Central memory CD8-positive, alpha-beta T cell (primary cell): ENCODE measurements around the gene DNAJB4.

Source experiments
- ATAC-seq: fragments of 150-1000 bp; cut with Tn5 transposase; replicated peaks from 2 replicates; pipeline ENCODE4 v1.10.0; 2022; ENCODE audit warnings: mild to moderate bottlenecking, moderate FRiP score, moderate number of reproducible peaks; ENCODE audit not compliant: poor library complexity, severe bottlenecking; ENCODE audit errors: extremely low read depth
- DNase-seq, 2 donors: peaks; one replicate each; pipeline ENCODE4 v3.0.0; 2021; ENCODE audit warnings: low spot score in 2 of 2
- H3K27ac Mint-ChIP-seq: one replicate; pipeline ENCODE4 v1.8.0; 2022; ENCODE audit warnings: low read depth, mild to moderate bottlenecking, moderate library complexity, mixed read lengths
- H3K27me3 Mint-ChIP-seq: one replicate; pipeline ENCODE4 v1.8.0; 2022; ENCODE audit warnings: mixed read lengths
- H3K36me3 Mint-ChIP-seq: one replicate; pipeline ENCODE4 v1.8.0; 2022; ENCODE audit warnings: mild to moderate bottlenecking, moderate library complexity, mixed read lengths; ENCODE audit not compliant: insufficient read depth
- H3K4me1 Mint-ChIP-seq: one replicate; pipeline ENCODE4 v1.8.0; 2022; ENCODE audit warnings: mixed read lengths
- H3K4me3 Mint-ChIP-seq: one replicate; pipeline ENCODE4 v1.8.0; 2022; ENCODE audit warnings: mild to moderate bottlenecking, moderate library complexity, mixed read lengths
- H3K9me3 Mint-ChIP-seq: one replicate; pipeline ENCODE4 v1.8.0; 2022; ENCODE audit warnings: mixed read lengths

The DNAJB4 gene

DNA sequence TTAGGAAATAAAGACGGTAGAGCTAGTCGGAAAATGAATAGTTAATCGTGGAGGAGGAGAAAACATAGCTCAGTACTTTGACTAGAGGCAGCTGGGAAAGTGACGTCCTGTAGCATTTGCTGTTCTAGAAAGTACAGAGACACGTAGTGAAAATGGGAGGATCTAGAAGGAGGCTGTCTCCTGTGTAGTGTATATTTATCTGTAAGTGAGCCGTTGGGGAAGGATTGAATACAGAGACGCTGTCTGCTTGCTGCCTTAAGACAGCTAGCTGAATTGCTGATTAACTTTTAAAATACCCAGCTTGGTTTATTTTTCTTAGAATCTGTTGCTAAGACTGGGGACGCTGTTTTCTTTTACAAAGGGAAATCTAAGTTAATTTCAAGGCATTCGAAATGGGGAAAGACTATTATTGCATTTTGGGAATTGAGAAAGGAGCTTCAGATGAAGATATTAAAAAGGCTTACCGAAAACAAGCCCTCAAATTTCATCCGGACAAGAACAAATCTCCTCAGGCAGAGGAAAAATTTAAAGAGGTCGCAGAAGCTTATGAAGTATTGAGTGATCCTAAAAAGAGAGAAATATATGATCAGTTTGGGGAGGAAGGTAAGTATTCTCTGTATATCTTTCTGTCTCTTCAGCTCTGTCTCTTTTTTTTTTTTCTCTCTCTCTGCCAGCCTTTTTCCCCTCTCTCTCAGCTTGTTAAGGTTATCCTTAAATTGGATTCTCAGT lies at the start of gene DNAJB4:
Gene DNAJB4, plus strand, starts transcription at position 221 of the 729 bp plus-strand sequence. Its CDS starts 172 bp downstream, at position 393.
- Mint-ChIP-seq H3K9me3 (no peaks in the 10 kb centered on the region), H3K27me3 (no peaks in the 10 kb centered on the region), H3K36me3 (peaks cover 10% of the 10 kb centered on the region), H3K4me3 (peak within 1 kb of the TSS; percentile 87), H3K27ac (peak within 1 kb of the TSS; percentile 99), H3K4me1 (peaks cover 22% of the 10 kb centered on the region)
- peak; percentile 20 to 70 for DNase-seq
- ATAC-seq, result peak; percentile 100

DNA sequence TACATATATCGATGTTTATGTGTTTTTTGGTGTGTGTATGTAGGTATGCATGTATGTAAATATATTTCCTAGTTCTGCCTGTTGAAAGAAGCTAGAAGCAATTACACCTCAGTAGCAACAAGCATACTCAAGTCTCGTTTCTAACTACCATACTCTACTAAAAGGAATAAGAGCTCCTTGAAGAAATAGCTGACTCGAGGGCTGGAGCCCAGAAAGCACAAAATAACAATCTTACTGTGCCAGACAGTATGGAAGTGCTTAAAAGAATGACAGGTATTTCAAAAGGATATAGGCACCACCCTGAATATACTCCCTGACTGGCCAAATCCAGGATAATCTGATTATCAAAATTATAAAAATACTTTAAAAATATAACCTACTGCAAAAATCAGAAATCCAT lies 49.0 kb upstream of the DNAJB4 start:
- H3K27ac Mint-ChIP-seq, result no peak overlapping the region
- ATAC-seq, result peak; percentile 20

DNA sequence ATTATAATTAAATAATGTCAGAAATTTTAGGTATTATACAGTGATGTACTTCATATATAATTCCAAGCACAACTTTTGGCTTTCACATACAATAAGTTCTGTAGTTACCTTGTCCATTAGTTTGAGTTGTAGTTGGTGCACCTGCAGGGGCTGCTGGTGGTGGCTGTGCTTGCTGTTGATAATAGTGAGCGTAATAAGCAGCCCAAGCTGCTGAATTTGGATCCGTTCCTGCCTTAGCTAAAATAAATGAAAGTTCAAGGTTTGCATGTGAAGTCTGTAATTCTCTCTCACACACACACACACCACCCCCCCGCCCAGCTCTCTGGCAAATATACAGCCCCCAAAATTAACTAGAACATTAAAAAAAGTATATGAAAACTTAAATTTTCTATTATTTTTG lies 48.3 kb upstream of the DNAJB4 start:
- no peaks in the 10 kb centered on the region for H3K9me3 Mint-ChIP-seq
- no peak overlapping the region for H3K4me3 Mint-ChIP-seq
- no peak overlapping the region for H3K27ac Mint-ChIP-seq
- DNase-seq, result no peak
- ATAC-seq, result no peak
- no peaks in the 10 kb centered on the region for H3K27me3 Mint-ChIP-seq
- peaks cover 37% of the 10 kb centered on the region for H3K4me1 Mint-ChIP-seq
- H3K36me3 Mint-ChIP-seq, result peaks cover 72% of the 10 kb centered on the region

More for the DNA sequence above, 49.0 kb upstream of the DNAJB4 start:
- H3K4me3 Mint-ChIP-seq, result no peak overlapping the region
- H3K4me1 Mint-ChIP-seq, result peaks cover 36% of the 10 kb centered on the region
- no peaks in the 10 kb centered on the region for H3K9me3 Mint-ChIP-seq
- no peak for DNase-seq
- H3K27me3 Mint-ChIP-seq, result no peaks in the 10 kb centered on the region
- peaks cover 71% of the 10 kb centered on the region for H3K36me3 Mint-ChIP-seq

DNA sequence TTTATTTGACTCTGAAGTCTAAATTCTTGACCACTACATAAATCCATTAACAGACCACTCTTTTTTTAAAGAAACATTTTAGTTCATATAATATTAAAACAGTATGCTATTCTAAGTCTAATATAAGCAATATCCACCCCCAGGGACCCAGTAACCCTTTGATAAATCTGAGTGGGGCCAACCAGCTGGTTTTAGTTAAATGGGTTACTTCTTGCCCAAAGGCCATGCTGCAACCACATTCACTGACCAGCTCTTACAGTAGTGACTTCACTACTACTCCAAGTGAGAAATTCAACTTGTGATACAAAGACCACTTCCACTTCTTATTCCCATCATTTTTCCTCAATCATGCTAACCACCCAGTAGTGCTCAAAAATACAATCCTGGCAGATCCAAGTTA lies 46.3 kb upstream of the DNAJB4 start:
- H3K27ac Mint-ChIP-seq, result peak overlapping the region; percentile 26
- H3K36me3 Mint-ChIP-seq, result peaks cover 72% of the 10 kb centered on the region
- no peaks in the 10 kb centered on the region for H3K9me3 Mint-ChIP-seq
- no peak for DNase-seq
- ATAC-seq, result no peak
- H3K27me3 Mint-ChIP-seq, result no peaks in the 10 kb centered on the region
- no peak overlapping the region for H3K4me3 Mint-ChIP-seq
- H3K4me1 Mint-ChIP-seq, result peaks cover 43% of the 10 kb centered on the region

DNA sequence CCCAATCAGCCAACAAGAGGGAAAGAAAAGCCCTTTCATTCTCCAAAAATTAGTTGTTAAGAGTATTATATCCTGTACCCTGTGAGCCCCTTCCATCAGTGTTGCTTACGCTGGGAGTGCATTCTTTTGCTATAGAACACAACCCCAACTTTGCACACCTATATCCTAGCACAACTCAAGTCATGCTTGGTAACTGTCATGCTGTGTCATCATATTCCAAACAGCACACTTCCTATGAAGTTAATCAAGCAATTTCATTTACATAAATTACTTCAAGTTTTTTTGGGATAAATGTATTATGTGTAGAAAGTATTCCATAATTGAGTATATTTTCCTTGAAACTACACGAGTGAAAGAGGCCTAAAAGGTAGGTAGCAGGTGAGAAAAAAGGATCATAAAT lies 45.9 kb upstream of the DNAJB4 start:
- ATAC-seq (no peak), DNase-seq (no peak)
- H3K36me3 Mint-ChIP-seq, result peaks cover 73% of the 10 kb centered on the region
- no peaks in the 10 kb centered on the region for H3K27me3 Mint-ChIP-seq
- H3K4me1 Mint-ChIP-seq, result peaks cover 43% of the 10 kb centered on the region
- H3K4me3 Mint-ChIP-seq, result no peak overlapping the region
- H3K27ac Mint-ChIP-seq, result peak overlapping the region; percentile 26
- no peaks in the 10 kb centered on the region for H3K9me3 Mint-ChIP-seq

DNA sequence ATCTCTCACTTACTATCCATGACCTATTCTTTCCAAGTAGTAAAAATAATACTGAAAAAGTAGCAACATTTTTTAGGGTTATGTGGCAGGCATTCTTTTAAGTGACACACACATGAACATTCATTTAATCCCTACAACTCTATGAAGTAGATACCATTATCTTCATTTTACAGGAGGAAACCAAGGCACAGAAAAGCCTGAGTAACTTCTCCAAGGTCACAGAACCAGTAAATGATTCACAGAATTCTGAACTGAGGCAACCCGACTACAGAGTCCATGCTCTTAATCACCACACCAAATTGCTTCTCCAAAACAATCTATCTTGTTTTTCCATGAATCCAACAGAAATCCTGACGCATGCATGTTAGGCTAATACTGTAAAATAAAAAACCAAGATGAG lies 43.3 kb upstream of the DNAJB4 start:
- ATAC-seq (no peak), DNase-seq (no peak)
- peaks cover 84% of the 10 kb centered on the region for H3K36me3 Mint-ChIP-seq
- no peaks in the 10 kb centered on the region for H3K27me3 Mint-ChIP-seq
- no peak overlapping the region for H3K27ac Mint-ChIP-seq
- no peak overlapping the region for H3K4me3 Mint-ChIP-seq
- H3K9me3 Mint-ChIP-seq, result no peaks in the 10 kb centered on the region
- H3K4me1 Mint-ChIP-seq, result peaks cover 49% of the 10 kb centered on the region

DNA sequence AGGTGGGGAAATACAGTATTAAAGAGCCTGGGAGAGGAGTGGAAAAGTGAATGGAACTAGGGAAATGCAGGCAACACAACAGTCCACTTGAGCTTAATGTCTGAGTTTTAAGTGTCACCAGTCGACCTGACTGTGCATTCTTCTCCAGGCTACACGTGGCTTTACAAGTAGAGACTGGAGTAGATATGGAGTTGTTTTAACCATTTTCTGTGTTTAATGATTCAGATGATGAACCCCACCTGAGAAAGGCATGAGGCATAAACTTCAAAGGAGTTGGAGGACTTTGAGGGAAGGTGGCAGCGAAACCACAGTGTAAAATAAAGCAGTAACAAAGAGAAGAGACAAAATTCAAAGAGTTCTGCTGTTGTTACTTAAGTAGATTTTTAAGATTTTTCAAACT lies 38.4 kb upstream of the DNAJB4 start:
- no peaks in the 10 kb centered on the region for H3K27me3 Mint-ChIP-seq
- no peaks in the 10 kb centered on the region for H3K9me3 Mint-ChIP-seq
- H3K27ac Mint-ChIP-seq, result peak overlapping the region; percentile 86
- peaks cover 87% of the 10 kb centered on the region for H3K36me3 Mint-ChIP-seq
- ATAC-seq (no peak), DNase-seq (no peak)
- no peak overlapping the region for H3K4me3 Mint-ChIP-seq
- peaks cover 33% of the 10 kb centered on the region for H3K4me1 Mint-ChIP-seq

DNA sequence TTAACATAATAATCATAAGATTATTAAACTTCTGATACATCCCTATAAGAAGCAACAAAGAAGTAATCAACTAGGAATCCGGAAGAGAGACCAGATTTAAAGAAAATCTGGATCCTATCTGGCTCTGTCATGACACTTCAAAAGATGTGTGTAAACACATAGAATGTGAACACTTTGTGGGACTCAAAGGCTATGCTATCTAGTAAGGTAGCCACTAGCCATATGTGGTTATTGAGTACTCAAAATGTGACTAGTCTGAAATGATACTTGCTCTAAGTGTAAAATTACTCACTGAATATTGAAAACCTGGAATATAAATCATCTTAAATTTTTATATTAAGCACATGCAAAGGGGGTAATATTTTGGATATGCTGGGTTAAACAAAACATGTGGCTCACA lies 34.5 kb upstream of the DNAJB4 start:
- Mint-ChIP-seq H3K27me3 (no peaks in the 10 kb centered on the region), H3K36me3 (peaks cover 71% of the 10 kb centered on the region), H3K4me1 (peaks cover 40% of the 10 kb centered on the region), H3K9me3 (no peaks in the 10 kb centered on the region), H3K4me3 (peak overlapping the region; percentile 20), H3K27ac (no peak overlapping the region)
- DNase-seq (no peak), ATAC-seq (no peak)

DNA sequence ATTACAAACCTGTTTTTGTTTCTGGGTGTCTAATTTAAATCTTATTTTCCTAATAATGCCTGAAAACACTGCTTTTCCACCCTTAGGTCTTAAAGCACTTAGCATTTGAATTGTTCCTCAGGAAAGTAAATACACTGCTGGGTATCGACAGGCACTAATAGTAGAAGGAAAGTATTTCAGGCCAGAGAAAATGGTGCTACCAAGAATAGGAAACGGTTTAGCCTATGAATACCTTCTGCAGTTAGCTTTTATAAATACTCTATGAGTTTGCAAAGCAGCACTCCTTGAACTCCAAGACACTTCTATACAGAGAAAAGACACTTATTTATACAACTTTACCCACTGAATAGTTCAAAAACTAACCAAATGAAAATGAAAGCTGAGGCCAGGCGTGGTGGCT lies 32.7 kb upstream of the DNAJB4 start:
- DNase-seq (no peak), ATAC-seq (no peak)
- Mint-ChIP-seq H3K27ac (peak overlapping the region; percentile 64), H3K36me3 (peaks cover 65% of the 10 kb centered on the region), H3K4me3 (peak overlapping the region; percentile 54), H3K27me3 (no peaks in the 10 kb centered on the region), H3K9me3 (no peaks in the 10 kb centered on the region), H3K4me1 (peaks cover 48% of the 10 kb centered on the region)

DNA sequence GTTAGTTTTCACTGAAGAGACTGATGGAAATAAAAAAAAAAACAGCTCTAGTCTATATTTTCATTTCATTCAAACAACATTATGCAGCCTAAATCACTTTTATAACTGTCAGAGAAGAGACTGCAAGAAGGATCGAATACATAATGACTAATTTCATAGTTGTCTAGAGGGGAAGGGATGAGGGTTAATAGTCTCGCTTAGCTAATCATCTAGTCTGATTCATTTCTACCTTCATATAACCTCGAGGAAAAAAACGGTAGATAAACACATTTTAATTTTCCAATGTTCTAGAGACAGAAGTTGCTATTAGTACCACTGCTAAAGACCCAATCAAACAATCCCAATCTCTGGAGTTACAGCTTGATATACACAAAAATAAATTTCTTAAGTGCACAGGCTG lies 29.4 kb upstream of the DNAJB4 start:
- Mint-ChIP-seq H3K9me3 (no peaks in the 10 kb centered on the region), H3K27me3 (no peaks in the 10 kb centered on the region), H3K27ac (peak overlapping the region; percentile 69), H3K4me3 (no peak overlapping the region), H3K4me1 (peaks cover 47% of the 10 kb centered on the region), H3K36me3 (peaks cover 36% of the 10 kb centered on the region)
- ATAC-seq, result no peak
- DNase-seq, result no peak

DNA sequence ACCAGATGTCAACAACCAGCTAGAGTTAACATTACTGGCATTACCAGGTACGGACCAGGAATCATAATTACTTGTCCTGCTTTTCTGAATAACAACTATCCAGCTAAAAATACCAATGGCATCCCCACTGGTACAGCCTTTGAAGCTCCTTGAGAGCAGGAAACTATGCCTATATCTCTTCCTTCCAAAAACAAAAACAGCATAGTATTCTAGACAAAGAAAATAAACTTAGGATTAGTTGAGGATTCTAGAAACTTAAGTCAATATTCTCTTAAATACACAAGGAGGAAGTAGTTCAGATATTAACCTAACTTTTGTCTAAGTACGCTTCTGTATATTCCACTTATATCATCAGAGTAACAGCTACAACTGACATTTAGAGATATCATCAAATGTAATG lies 28.8 kb upstream of the DNAJB4 start:
- H3K36me3 Mint-ChIP-seq, result peaks cover 32% of the 10 kb centered on the region
- H3K27ac Mint-ChIP-seq, result peak overlapping the region; percentile 69
- no peaks in the 10 kb centered on the region for H3K9me3 Mint-ChIP-seq
- H3K4me1 Mint-ChIP-seq, result peaks cover 49% of the 10 kb centered on the region
- no peak for DNase-seq
- no peak for ATAC-seq
- H3K4me3 Mint-ChIP-seq, result no peak overlapping the region
- H3K27me3 Mint-ChIP-seq, result no peaks in the 10 kb centered on the region

DNA sequence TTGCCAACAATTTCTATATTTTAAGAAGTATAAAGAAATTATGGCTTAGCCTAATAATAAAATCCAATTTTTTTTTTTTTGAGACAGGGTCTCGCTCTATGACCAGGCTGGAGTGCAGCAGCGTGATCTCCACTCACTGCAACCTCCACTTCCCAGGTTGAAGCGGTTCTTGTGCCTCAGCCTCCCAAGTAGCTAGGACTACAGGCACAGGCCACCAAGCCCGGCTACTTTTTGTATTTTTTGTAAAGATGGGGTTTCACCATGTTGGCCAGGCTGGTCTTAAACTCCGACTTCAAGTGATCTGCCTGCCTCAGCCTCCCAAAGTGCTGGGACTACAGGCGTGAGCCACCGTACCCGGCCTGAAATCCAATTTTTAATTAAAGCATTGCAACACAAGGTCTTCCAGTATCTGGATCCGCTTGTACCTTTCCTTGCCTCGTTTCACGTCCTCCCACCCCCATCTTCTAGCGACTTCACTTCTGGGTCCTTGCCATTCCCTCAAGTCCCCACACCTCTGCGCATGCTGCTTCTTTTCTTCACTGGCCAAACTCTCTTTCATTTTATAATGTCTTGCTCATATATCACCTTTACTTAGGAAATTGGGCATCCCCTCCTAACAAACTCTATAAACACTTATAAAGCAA lies 28.2 kb upstream of the DNAJB4 start:
- H3K27me3 Mint-ChIP-seq, result no peaks in the 10 kb centered on the region
- H3K4me1 Mint-ChIP-seq, result peaks cover 46% of the 10 kb centered on the region
- DNase-seq (no peak), ATAC-seq (no peak)
- H3K9me3 Mint-ChIP-seq, result no peaks in the 10 kb centered on the region
- H3K4me3 Mint-ChIP-seq, result no peak overlapping the region
- H3K36me3 Mint-ChIP-seq, result peaks cover 28% of the 10 kb centered on the region
- peak overlapping the region; percentile 69 for H3K27ac Mint-ChIP-seq

DNA sequence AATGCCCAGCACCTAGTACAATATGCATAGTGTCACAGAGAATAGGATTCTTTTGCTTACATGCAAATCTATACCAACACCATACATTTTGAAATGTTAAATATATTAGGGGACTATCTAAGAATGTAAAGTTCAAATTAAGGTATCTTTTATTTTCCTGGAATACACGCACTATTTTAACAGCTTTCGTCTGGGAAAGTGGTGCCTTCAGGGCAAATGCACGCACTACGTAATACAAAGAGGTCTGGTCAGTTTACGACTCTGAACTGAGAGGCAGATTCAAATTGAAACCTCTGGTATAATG lies 26.8 kb upstream of the DNAJB4 start:
- Mint-ChIP-seq H3K27ac (no peak overlapping the region), H3K9me3 (no peaks in the 10 kb centered on the region), H3K27me3 (no peaks in the 10 kb centered on the region), H3K36me3 (peaks cover 20% of the 10 kb centered on the region), H3K4me3 (no peak overlapping the region), H3K4me1 (peaks cover 40% of the 10 kb centered on the region)
- ATAC-seq, result no peak
- DNase-seq, result no peak
